ENCODE data around the gene MTARC1. TPM values are rescaled to one million over a fixed set of nuclear protein-coding genes. Genes with fewer than 3 reads are reported as not detected.

The MTARC1 gene
- 25.0 and 26.3 TPM in 2 replicates for polyA plus RNA-seq (2013)

DNA sequence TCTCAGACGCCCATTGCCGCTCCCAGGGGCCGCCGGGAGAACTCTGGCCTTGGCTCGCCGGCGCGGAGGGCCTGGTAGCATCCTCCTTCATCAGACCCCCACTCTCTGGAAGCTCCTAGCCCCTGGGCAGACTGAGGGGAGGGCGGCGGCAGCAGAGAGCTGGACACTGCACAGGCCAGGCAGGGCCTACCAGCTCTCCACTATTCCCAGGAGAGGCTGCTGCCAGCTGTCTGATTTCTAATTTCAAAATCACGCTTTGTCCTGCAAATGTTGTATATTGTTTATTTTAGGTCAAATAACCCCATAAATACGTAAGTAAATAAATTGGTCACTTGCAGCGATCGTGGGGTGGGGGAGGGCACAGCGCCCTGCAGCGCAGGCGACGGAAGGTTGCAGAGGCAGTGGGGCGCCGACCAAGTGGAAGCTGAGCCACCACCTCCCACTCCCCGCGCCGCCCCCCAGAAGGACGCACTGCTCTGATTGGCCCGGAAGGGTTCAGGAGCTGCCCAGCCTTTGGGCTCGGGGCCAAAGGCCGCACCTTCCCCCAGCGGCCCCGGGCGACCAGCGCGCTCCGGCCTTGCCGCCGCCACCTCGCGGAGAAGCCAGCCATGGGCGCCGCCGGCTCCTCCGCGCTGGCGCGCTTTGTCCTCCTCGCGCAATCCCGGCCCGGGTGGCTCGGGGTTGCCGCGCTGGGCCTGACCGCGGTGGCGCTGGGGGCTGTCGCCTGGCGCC lies at the start of gene MTARC1:
Gene MTARC1 (plus strand): TSS at position 577 of the 732 bp plus-strand sequence. CDS start 32 bp downstream, at position 609.
- Histone ChIP-seq H3K4me3 (ENCODE audit: low read depth, low read length) (peak within 1 kb of the TSS; percentile 69), H3K4ac (ENCODE audit: low read depth, low read length) (peak within 1 kb of the TSS; percentile 53), H2AK5ac (ENCODE audit: low read length) (peak within 1 kb of the TSS; percentile 75), H4K12ac (ENCODE audit: low read depth, low read length) (peak within 1 kb of the TSS; percentile 63), H3K9ac (ENCODE audit: low read length) (peak within 1 kb of the TSS; percentile 79), H3K79me2 (ENCODE audit: control insufficient read depth, insufficient read depth, low read length, poor library complexity) (no peaks in the 10 kb centered on the region), H3K36me3 (ENCODE audit: control insufficient read depth in 1 of 2, insufficient read depth in 2 of 2, low read length in 2 of 2) (peaks cover 2 to 3% of the 10 kb centered on the region in 2 experiments), H3K79me1 (ENCODE audit: low read length) (peaks cover 23% of the 10 kb centered on the region), H3K23ac (ENCODE audit: low read length) (no peak within 1 kb of the TSS), H3K4me2 (ENCODE audit: low read length) (peak within 1 kb of the TSS; percentile 95), H2BK5ac (ENCODE audit: low read depth, low read length, poor library complexity) (peak within 1 kb of the TSS; percentile 81), H3K18ac (ENCODE audit: low read length) (peak within 1 kb of the TSS; percentile 78), H3K14ac (ENCODE audit: low read length) (peak within 1 kb of the TSS; percentile 82), H2BK12ac (ENCODE audit: low read length) (peak within 1 kb of the TSS; percentile 45), H3K27ac (ENCODE audit: low read depth, low read length) (peak within 1 kb of the TSS; percentile 95), H3K27me3 (ENCODE audit: insufficient read depth, low read length) (no peaks in the 10 kb centered on the region), H3K4me1 (ENCODE audit: control insufficient read depth in 1 of 2, insufficient read depth in 2 of 2, low read length in 2 of 2) (peaks cover 16 to 26% of the 10 kb centered on the region in 2 experiments), H3K9me3 (ENCODE audit: insufficient read depth, low read depth, low read length) (no peaks in the 10 kb centered on the region), H2BK120ac (ENCODE audit: insufficient read depth, low read length, poor library complexity) (peak within 1 kb of the TSS; percentile 79), H4K91ac (ENCODE audit: low read depth, low read length) (peak within 1 kb of the TSS; percentile 85), H4K8ac (ENCODE audit: low read depth, low read length) (peak within 1 kb of the TSS; percentile 80), H2AFZ (ENCODE audit: insufficient read depth, low read length, poor library complexity) (peak within 1 kb of the TSS; percentile 89)
- WGBS (ENCODE audit: extremely low coverage, insufficient coverage, insufficient read length), result no CpG with 5 or more reads among the region's 56 CpGs
- DNase-seq, result peak; percentile 58 to 60

DNA sequence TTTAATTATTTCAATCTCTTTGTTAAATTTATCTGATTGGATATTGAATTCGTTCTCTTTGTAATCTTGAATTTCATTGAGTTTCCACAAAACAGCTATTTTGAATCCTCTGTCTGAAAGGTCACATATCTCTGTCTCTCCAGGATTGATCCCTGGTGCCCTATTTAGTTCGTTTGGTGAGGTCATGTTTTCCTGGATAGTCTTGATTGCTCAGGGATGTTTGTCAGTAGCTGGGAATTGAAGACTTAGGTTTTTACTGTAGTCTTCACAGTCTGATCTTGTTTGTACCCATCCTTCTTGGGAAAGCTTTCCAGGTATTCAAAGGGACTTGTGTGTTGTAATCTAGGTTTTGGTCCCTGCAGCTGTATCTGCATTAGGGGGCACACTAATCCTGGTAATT lies 45.4 kb upstream of the MTARC1 start:
- H3K36me3 ChIP-seq (ENCODE audit: control insufficient read depth in 1 of 2, insufficient read depth in 2 of 2, low read length in 2 of 2), result no peaks in the 10 kb centered on the region
- H3K79me1 ChIP-seq (ENCODE audit: low read length), result no peaks in the 10 kb centered on the region
- no peaks in the 10 kb centered on the region for H3K27me3 ChIP-seq (ENCODE audit: insufficient read depth, low read length)
- no peak overlapping the region for H3K18ac ChIP-seq (ENCODE audit: low read length)
- no peaks in the 10 kb centered on the region for H3K9me3 ChIP-seq (ENCODE audit: insufficient read depth, low read depth, low read length)
- H3K4me3 ChIP-seq (ENCODE audit: low read depth, low read length), result no peak overlapping the region
- no peak overlapping the region for H3K23ac ChIP-seq (ENCODE audit: low read length)
- H2AFZ ChIP-seq (ENCODE audit: insufficient read depth, low read length, poor library complexity), result no peak overlapping the region
- H2BK120ac ChIP-seq (ENCODE audit: insufficient read depth, low read length, poor library complexity), result no peak overlapping the region
- H2BK5ac ChIP-seq (ENCODE audit: low read depth, low read length, poor library complexity), result no peak overlapping the region
- H2BK12ac ChIP-seq (ENCODE audit: low read length), result no peak overlapping the region
- DNase-seq, result no peak
- no CpG with 5 or more reads among the region's 2 CpGs for WGBS (ENCODE audit: extremely low coverage, insufficient coverage, insufficient read length)
- no peaks in the 10 kb centered on the region for H3K79me2 ChIP-seq (ENCODE audit: control insufficient read depth, insufficient read depth, low read length, poor library complexity)
- H3K4me2 ChIP-seq (ENCODE audit: low read length), result no peak overlapping the region
- no peak overlapping the region for H3K9ac ChIP-seq (ENCODE audit: low read length)
- no peak overlapping the region for H4K91ac ChIP-seq (ENCODE audit: low read depth, low read length)
- no peak overlapping the region for H3K14ac ChIP-seq (ENCODE audit: low read length)
- H3K27ac ChIP-seq (ENCODE audit: low read depth, low read length), result no peak overlapping the region
- H4K12ac ChIP-seq (ENCODE audit: low read depth, low read length), result no peak overlapping the region
- H4K8ac ChIP-seq (ENCODE audit: low read depth, low read length), result no peak overlapping the region
- H3K4me1 ChIP-seq (ENCODE audit: control insufficient read depth in 1 of 2, insufficient read depth in 2 of 2, low read length in 2 of 2), result no peaks in the 10 kb centered on the region
- no peak overlapping the region for H3K4ac ChIP-seq (ENCODE audit: low read depth, low read length)
- H2AK5ac ChIP-seq (ENCODE audit: low read length), result no peak overlapping the region

DNA sequence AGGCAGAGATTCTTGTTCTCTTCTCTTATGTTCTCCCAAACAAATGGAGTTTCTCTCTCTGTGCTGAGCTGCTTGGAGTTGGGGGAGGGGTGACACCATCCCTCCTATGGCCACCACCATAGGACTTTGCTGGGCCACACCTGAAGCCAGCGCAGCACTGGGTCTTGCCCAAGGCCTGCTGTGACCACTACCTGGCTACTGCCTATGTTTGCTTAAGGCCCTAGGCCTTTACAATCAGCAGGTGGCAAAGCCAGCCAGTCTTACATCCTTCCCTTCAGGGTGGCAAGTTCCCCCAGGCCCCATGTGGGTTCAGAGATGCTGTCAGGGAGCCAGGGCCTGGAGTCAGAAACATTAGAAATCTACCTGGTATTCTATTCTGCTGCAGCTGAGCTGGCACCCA lies 44.9 kb upstream of the MTARC1 start:
- H3K79me1 ChIP-seq (ENCODE audit: low read length), result no peaks in the 10 kb centered on the region
- no CpG with 5 or more reads among the region's 1 CpG for WGBS (ENCODE audit: extremely low coverage, insufficient coverage, insufficient read length)
- H3K4ac ChIP-seq (ENCODE audit: low read depth, low read length), result no peak overlapping the region
- no peak overlapping the region for H3K4me3 ChIP-seq (ENCODE audit: low read depth, low read length)
- H3K9ac ChIP-seq (ENCODE audit: low read length), result no peak overlapping the region
- H2BK12ac ChIP-seq (ENCODE audit: low read length), result no peak overlapping the region
- no peak overlapping the region for H3K18ac ChIP-seq (ENCODE audit: low read length)
- H2AK5ac ChIP-seq (ENCODE audit: low read length), result no peak overlapping the region
- no peaks in the 10 kb centered on the region for H3K36me3 ChIP-seq (ENCODE audit: control insufficient read depth in 1 of 2, insufficient read depth in 2 of 2, low read length in 2 of 2)
- H3K27me3 ChIP-seq (ENCODE audit: insufficient read depth, low read length), result no peaks in the 10 kb centered on the region
- H3K4me2 ChIP-seq (ENCODE audit: low read length), result no peak overlapping the region
- H2AFZ ChIP-seq (ENCODE audit: insufficient read depth, low read length, poor library complexity), result no peak overlapping the region
- no peak for DNase-seq
- no peak overlapping the region for H2BK5ac ChIP-seq (ENCODE audit: low read depth, low read length, poor library complexity)
- no peak overlapping the region for H2BK120ac ChIP-seq (ENCODE audit: insufficient read depth, low read length, poor library complexity)
- H3K4me1 ChIP-seq (ENCODE audit: control insufficient read depth in 1 of 2, insufficient read depth in 2 of 2, low read length in 2 of 2), result no peaks in the 10 kb centered on the region
- no peaks in the 10 kb centered on the region for H3K79me2 ChIP-seq (ENCODE audit: control insufficient read depth, insufficient read depth, low read length, poor library complexity)
- no peak overlapping the region for H4K12ac ChIP-seq (ENCODE audit: low read depth, low read length)
- H3K9me3 ChIP-seq (ENCODE audit: insufficient read depth, low read depth, low read length), result no peaks in the 10 kb centered on the region
- no peak overlapping the region for H3K14ac ChIP-seq (ENCODE audit: low read length)
- no peak overlapping the region for H4K91ac ChIP-seq (ENCODE audit: low read depth, low read length)
- no peak overlapping the region for H3K27ac ChIP-seq (ENCODE audit: low read depth, low read length)
- no peak overlapping the region for H4K8ac ChIP-seq (ENCODE audit: low read depth, low read length)
- no peak overlapping the region for H3K23ac ChIP-seq (ENCODE audit: low read length)

DNA sequence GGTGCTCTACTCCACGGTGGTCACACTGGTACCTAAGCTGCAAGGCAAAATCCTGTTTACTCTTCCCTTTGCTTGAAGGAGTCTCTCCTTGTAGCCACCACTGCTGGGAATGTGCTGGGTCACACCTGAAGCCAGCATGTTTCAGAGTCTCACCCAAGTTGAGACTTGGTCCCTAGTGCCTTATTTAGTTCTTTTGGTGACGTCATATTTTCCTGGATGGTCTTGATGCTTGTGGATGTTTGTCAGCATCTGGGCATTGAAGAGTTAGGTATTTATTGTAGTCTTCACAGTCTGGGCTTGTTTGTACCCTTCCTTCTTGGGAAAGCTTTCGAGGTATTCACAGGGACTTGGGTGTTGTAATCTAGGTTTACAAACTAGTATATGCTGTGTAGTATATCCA lies 44.2 kb upstream of the MTARC1 start:
- H3K27ac ChIP-seq (ENCODE audit: low read depth, low read length), result no peak overlapping the region
- H3K4ac ChIP-seq (ENCODE audit: low read depth, low read length), result no peak overlapping the region
- H3K23ac ChIP-seq (ENCODE audit: low read length), result no peak overlapping the region
- no peak overlapping the region for H4K12ac ChIP-seq (ENCODE audit: low read depth, low read length)
- no peaks in the 10 kb centered on the region for H3K36me3 ChIP-seq (ENCODE audit: control insufficient read depth in 1 of 2, insufficient read depth in 2 of 2, low read length in 2 of 2)
- DNase-seq, result peak; percentile 37 to 87
- H2BK5ac ChIP-seq (ENCODE audit: low read depth, low read length, poor library complexity), result no peak overlapping the region
- H2BK120ac ChIP-seq (ENCODE audit: insufficient read depth, low read length, poor library complexity), result no peak overlapping the region
- H3K4me1 ChIP-seq (ENCODE audit: control insufficient read depth in 1 of 2, insufficient read depth in 2 of 2, low read length in 2 of 2), result no peaks in the 10 kb centered on the region
- no peaks in the 10 kb centered on the region for H3K9me3 ChIP-seq (ENCODE audit: insufficient read depth, low read depth, low read length)
- H2BK12ac ChIP-seq (ENCODE audit: low read length), result no peak overlapping the region
- no peak overlapping the region for H3K14ac ChIP-seq (ENCODE audit: low read length)
- H3K79me2 ChIP-seq (ENCODE audit: control insufficient read depth, insufficient read depth, low read length, poor library complexity), result no peaks in the 10 kb centered on the region
- H3K18ac ChIP-seq (ENCODE audit: low read length), result no peak overlapping the region
- H4K91ac ChIP-seq (ENCODE audit: low read depth, low read length), result no peak overlapping the region
- H2AFZ ChIP-seq (ENCODE audit: insufficient read depth, low read length, poor library complexity), result no peak overlapping the region
- no peak overlapping the region for H2AK5ac ChIP-seq (ENCODE audit: low read length)
- H3K9ac ChIP-seq (ENCODE audit: low read length), result no peak overlapping the region
- no CpG with 5 or more reads among the region's 3 CpGs for WGBS (ENCODE audit: extremely low coverage, insufficient coverage, insufficient read length)
- H3K79me1 ChIP-seq (ENCODE audit: low read length), result no peaks in the 10 kb centered on the region
- H3K27me3 ChIP-seq (ENCODE audit: insufficient read depth, low read length), result no peaks in the 10 kb centered on the region
- no peak overlapping the region for H3K4me2 ChIP-seq (ENCODE audit: low read length)
- no peak overlapping the region for H3K4me3 ChIP-seq (ENCODE audit: low read depth, low read length)
- H4K8ac ChIP-seq (ENCODE audit: low read depth, low read length), result no peak overlapping the region

Measured in trophoblast cell (in vitro differentiated cells and primary cell).